B cell (primary cell): Measurements from ENCODE around the gene WNT3A. TPM values are rescaled to one million over a fixed set of nuclear protein-coding genes. Genes with fewer than 3 reads are reported as not detected.

Experiments used
- ATAC-seq: fragments of 200-7000 bp; cut with Tn5 transposase; one replicate; pipeline ENCODE4 v1.10.0; 2021; ENCODE audit warnings: low read depth, mild to moderate bottlenecking, moderate number of reproducible peaks, moderate library complexity
- CTCF ChIA-PET: fragments of 350-600 bp; sonication (Branson Sonifier 250); formaldehyde crosslinking; loops from one replicate; lab custom pipeline; 2021; ENCODE audit warnings: antibody characterized with exemption, inconsistent platforms; lab: Charles Lee
- POLR2A ChIA-PET: fragments of 350-600 bp; sonication (Branson Sonifier 250); formaldehyde crosslinking; loops from one replicate; lab custom pipeline; 2021; ENCODE audit warnings: antibody characterized with exemption; lab: Charles Lee
- DNase-seq: peaks from one replicate; pipeline ENCODE4 v3.0.0; 2013
- H2AFZ ChIP-seq: 2 replicates; pipeline ENCODE4 v1.6.1; 2012; ENCODE audit warnings: mild to moderate bottlenecking, low read depth, low read length; ENCODE audit not compliant: insufficient read depth, poor library complexity, severe bottlenecking
- H3K27ac ChIP-seq, 2 donors: 1 replicate in 1 of 2; 2 replicates in 1 of 2; pipeline ENCODE4 v1.5.1; 2012 to 2013; ENCODE audit warnings: low read length in 2 of 2, mild to moderate bottlenecking in 2 of 2, moderate library complexity in 1 of 2
- H3K27me3 ChIP-seq, 4 experiments: fragments of 200-600 bp in 1 of 4; sonication (generic) in 1 of 4; replicated peaks in 1 of 4; 1 replicate in 2 of 4; 2 replicates in 2 of 4; pipeline versions ENCODE4 v1.6.1 to v1.7.0; 2013 to 2016; ENCODE audit warnings: low read length in 3 of 4, mild to moderate bottlenecking in 2 of 4, mixed read lengths in 1 of 4, moderate library complexity in 1 of 4; ENCODE audit not compliant: insufficient read depth in 4 of 4, control insufficient read depth in 3 of 4; ENCODE audit errors: control extremely low read depth in 1 of 4
- H3K36me3 ChIP-seq, 2 experiments: replicated peaks in 1 of 2; 1 replicate in 1 of 2; 2 replicates in 1 of 2; pipeline versions ENCODE4 v1.6.1 to v1.7.1; 2013; ENCODE audit warnings: low read length in 1 of 2; ENCODE audit not compliant: insufficient read depth in 2 of 2, control insufficient read depth in 1 of 2; ENCODE audit errors: control extremely low read depth in 1 of 2, extremely low read depth in 1 of 2
- H3K4me1 ChIP-seq, 2 donors: fragments of 200-600 bp in 1 of 2; sonication (generic) in 1 of 2; 1 replicate in 1 of 2; 2 replicates in 1 of 2; pipeline versions ENCODE4 v1.5.1 to v1.6.1; 2013 to 2017; ENCODE audit warnings: low read length in 2 of 2; ENCODE audit not compliant: control insufficient read depth in 2 of 2, insufficient read depth in 2 of 2
- H3K4me2 ChIP-seq: replicated peaks from 2 replicates; pipeline ENCODE3; 2012; ENCODE audit warnings: mild to moderate bottlenecking, low read depth, low read length; ENCODE audit not compliant: poor library complexity, severe bottlenecking
- H3K4me3 ChIP-seq, 5 experiments: fragments of 200-600 bp in 1 of 5; sonication (generic) in 1 of 5; 1 replicate in 3 of 5; 2 replicates in 2 of 5; pipeline versions ENCODE4 v1.5.1 to v1.7.0; 2011 to 2016; ENCODE audit warnings: low read length in 4 of 5, mild to moderate bottlenecking in 4 of 5, low read depth in 2 of 5, control low read depth in 1 of 5, moderate library complexity in 1 of 5; ENCODE audit not compliant: insufficient read depth in 1 of 5; ENCODE audit errors: control extremely low read depth in 1 of 5, extremely low read depth in 1 of 5
- H3K79me2 ChIP-seq: fragments of 200-600 bp; sonication (generic); one replicate; pipeline ENCODE4 v1.6.0; 2016; ENCODE audit warnings: low read length; ENCODE audit not compliant: control insufficient read depth, insufficient read depth
- H3K9ac ChIP-seq: fragments of 200-600 bp; sonication (generic); 2 replicates; pipeline ENCODE4 v1.6.1; 2017; ENCODE audit warnings: mild to moderate bottlenecking, low read length, moderate library complexity
- H3K9me3 ChIP-seq, 3 donors: one replicate each; pipeline versions ENCODE4 v1.6.1 to v1.7.1; 2013; ENCODE audit warnings: low read length in 2 of 3; ENCODE audit not compliant: control insufficient read depth in 2 of 3, insufficient read depth in 1 of 3; ENCODE audit errors: control extremely low read depth in 1 of 3
- H4K20me1 ChIP-seq: 2 replicates; pipeline ENCODE4 v1.6.0; 2012; ENCODE audit warnings: mild to moderate bottlenecking, low read length; ENCODE audit not compliant: insufficient read depth, control insufficient read depth, poor library complexity, severe bottlenecking
- H3K27ac Mint-ChIP-seq: one replicate; pipeline ENCODE4 v1.8.0; 2021; ENCODE audit warnings: mixed read lengths
- H3K27me3 Mint-ChIP-seq: one replicate; pipeline ENCODE4 v1.8.0; 2021; ENCODE audit warnings: mixed read lengths
- H3K4me1 Mint-ChIP-seq: one replicate; pipeline ENCODE4 v1.8.0; 2021; ENCODE audit warnings: mixed read lengths
- H3K4me3 Mint-ChIP-seq: one replicate; pipeline ENCODE4 v1.8.0; 2021; ENCODE audit warnings: mixed read lengths
- H3K9me3 Mint-ChIP-seq: one replicate; pipeline ENCODE4 v1.8.0; 2022; ENCODE audit warnings: mixed read lengths; ENCODE audit not compliant: insufficient read depth
- CTCF ChIP-seq: fragments of 200-600 bp; IDR thresholded peaks from one replicate; pipeline ENCODE4 v1.8.0; 2022; ENCODE audit warnings: antibody characterized with exemption, mild to moderate bottlenecking
- EZH2 ChIP-seq: IDR thresholded peaks from 2 replicates; pipeline ENCODE4 v1.6.1; 2012; ENCODE audit warnings: borderline replicate concordance, low read depth, mild to moderate bottlenecking, moderate library complexity, low read length; ENCODE audit not compliant: insufficient read depth, poor library complexity, severe bottlenecking
- WGBS: methylation state at CpG from one replicate; pipeline ENCODE4 v1.1.5; 2013; ENCODE audit warnings: missing lambda C conversion rate; ENCODE audit not compliant: insufficient coverage; 5-methylcytosine and 5-hydroxymethylcytosine counted together
- intact Hi-C: fragments of 100-400 bp; cut with micrococcal nuclease; formaldehyde crosslinking; loops from one replicate; pipeline ENCODE4 v1.10.0; 2022
- polyA plus RNA-seq: library from polyadenylated mRNA; depleted of rRNA; stranded (reverse); fragments of >200 nt; gene quantifications from 2 replicates; pipeline ENCODE4 v1.2.3, GENCODE V29; 2012
- total RNA-seq, 2 donors: library from RNA; stranded (reverse); fragments of 120-200 nt in 1 of 2; gene quantifications; 1 replicate in 1 of 2; 2 replicates in 1 of 2; pipeline versions ENCODE4 v1.2.3 to v1.2.4, GENCODE V29; 2013 to 2022

WNT3A gene
- total and polyA plus RNA-seq, 2 donors (not counting 1 experiment from before 2014, with no cell fraction given) = 0.03 TPM; not detected in 1

GRCh38 chr1:228037401-228038386 is 30.9 kb downstream of the WNT3A start:
- Mint-ChIP-seq H3K4me1 (peaks cover 2% of the 10 kb centered on the region), H3K27ac (no peak overlapping the region), H3K27me3 (peaks cover 36% of the 10 kb centered on the region), H3K9me3 (peaks cover 4% of the 10 kb centered on the region), H3K4me3 (peak overlapping the region; percentile 46)
- TF ChIP-seq CTCF (no peak), EZH2 (no peak)
- peak overlapping the region; percentile 75 for H3K4me2 ChIP-seq
- no peak overlapping the region for H3K27ac ChIP-seq
- peak overlapping the region in 3 of 5 experiments; percentile 25 to 44 (median 33) for H3K4me3 ChIP-seq
- peak overlapping the region; percentile 46 for H2AFZ ChIP-seq
- no peak overlapping the region for H3K9ac ChIP-seq
- peak; percentile 46 for DNase-seq
- POLR2A ChIA-PET = no interaction called here
- H3K27me3 ChIP-seq = peaks cover 0 to 48% (median 23%) of the 10 kb centered on the region in 4 experiments
- H3K36me3 ChIP-seq = no peaks in the 10 kb centered on the region
- intact Hi-C loops = no loop called here
- peak; percentile 28 for ATAC-seq
- CTCF ChIA-PET = no interaction called here
- H3K4me1 ChIP-seq = peaks cover 6 to 15% of the 10 kb centered on the region in 2 donors
- no peaks in the 10 kb centered on the region for H3K9me3 ChIP-seq
- no peaks in the 10 kb centered on the region for H3K79me2 ChIP-seq
- WGBS = 6% methylated on average over 78 of the region's 80 CpGs
- no peaks in the 10 kb centered on the region for H4K20me1 ChIP-seq
